ENCODE measurements around the gene PGM2L1. TPM values are rescaled to one million over a fixed set of nuclear protein-coding genes. Genes with fewer than 3 reads are reported as not detected.

The PGM2L1 gene
- total and polyA plus RNA-seq, 4 donors: 0.33 to 8.2 (median 1.2) TPM

- TF ChIP-seq RXRA (IDR thresholded peaks at IDR 0.05) (no peak), FOXA2 (IDR thresholded peaks at IDR 0.05) (no peak), EGR1 (IDR thresholded peaks at IDR 0.05; ENCODE audit: low read depth in 2 of 2) (no peak), TAF1 (conservative IDR thresholded peaks at IDR 0.05) (no peak), HNF4A (conservative IDR thresholded peaks at IDR 0.05) (no peak), JUND (IDR thresholded peaks at IDR 0.05) (no peak), FOXA1 (IDR thresholded peaks at IDR 0.05) (no peak), ZBTB33 (IDR thresholded peaks at IDR 0.05) (no peak), NR2F2 (IDR thresholded peaks at IDR 0.05) (no peak), YY1 (IDR thresholded peaks at IDR 0.05) (no peak), GABPA (IDR thresholded peaks at IDR 0.05 in 1 of 2, conservative IDR thresholded peaks at IDR 0.05 in 1 of 2) (no peak), MAX (IDR thresholded peaks at IDR 0.05) (no peak), RAD21 (IDR thresholded peaks at IDR 0.05) (no peak), SP1 (IDR thresholded peaks at IDR 0.05) (no peak), ATF3 (IDR thresholded peaks at IDR 0.05) (no peak), REST (IDR thresholded peaks at IDR 0.05) (no peak), CTCF (IDR thresholded peaks at IDR 0.05; ENCODE audit: low read depth, low read length, missing input control) (no peak)
- H3K9me3 ChIP-seq (ENCODE audit: control insufficient read depth in 4 of 4, low read length in 3 of 4): no peaks in the 10 kb centered on the region
- H3K36me3 ChIP-seq (ENCODE audit: control insufficient read depth in 4 of 4, insufficient read depth in 3 of 4, low read depth in 1 of 4, low read length in 3 of 4): no peaks in the 10 kb centered on the region
- H3K27ac ChIP-seq (ENCODE audit: low read depth in 1 of 2, low read length in 2 of 2): no peak overlapping the region
- no peaks in the 10 kb centered on the region for H3K4me1 ChIP-seq (ENCODE audit: control insufficient read depth in 4 of 4, insufficient read depth in 4 of 4, low read length in 3 of 4)
- H3K27me3 ChIP-seq (ENCODE audit: control insufficient read depth in 4 of 4, insufficient read depth in 4 of 4, low read length in 3 of 4): no peaks in the 10 kb centered on the region
- H3K9ac ChIP-seq (ENCODE audit: low read depth in 1 of 2, low read length in 2 of 2): no peak overlapping the region
- DNase-seq (ENCODE audit: low spot score): no peak
- WGBS: 90% methylated on average over 1 of the region's 1 CpG
- no peak overlapping the region for H3K4me3 ChIP-seq (ENCODE audit: low read depth in 1 of 3, low read length in 3 of 3)
Measured at GRCh38 chr11:74357449-74357848, 40.8 kb downstream of the PGM2L1 start.

GRCh38 chr11:74355626-74356025 lies 42.6 kb downstream of the PGM2L1 start:
- 81% methylated on average over 2 of the region's 2 CpGs for WGBS
- H3K4me1 ChIP-seq (ENCODE audit: control insufficient read depth in 4 of 4, insufficient read depth in 4 of 4, low read length in 3 of 4): no peaks in the 10 kb centered on the region
- DNase-seq (ENCODE audit: low spot score): no peak
- H3K36me3 ChIP-seq (ENCODE audit: control insufficient read depth in 4 of 4, insufficient read depth in 3 of 4, low read depth in 1 of 4, low read length in 3 of 4): no peaks in the 10 kb centered on the region
- H3K9me3 ChIP-seq (ENCODE audit: control insufficient read depth in 4 of 4, low read length in 3 of 4): no peaks in the 10 kb centered on the region
- H3K27me3 ChIP-seq (ENCODE audit: control insufficient read depth in 4 of 4, insufficient read depth in 4 of 4, low read length in 3 of 4): no peaks in the 10 kb centered on the region
- TF ChIP-seq RXRA (IDR thresholded peaks at IDR 0.05): no peak
- no peak for TF ChIP-seq HNF4G (IDR thresholded peaks at IDR 0.05)
- TF ChIP-seq EGR1 (IDR thresholded peaks at IDR 0.05; ENCODE audit: low read depth in 2 of 2): no peak
- TF ChIP-seq YY1 (IDR thresholded peaks at IDR 0.05): no peak
- TF ChIP-seq MAX (IDR thresholded peaks at IDR 0.05): no peak
- no peak overlapping the region for H3K9ac ChIP-seq (ENCODE audit: low read depth in 1 of 2, low read length in 2 of 2)
- no peak overlapping the region for H3K4me3 ChIP-seq (ENCODE audit: low read depth in 1 of 3, low read length in 3 of 3)
- H3K27ac ChIP-seq (ENCODE audit: low read depth in 1 of 2, low read length in 2 of 2): no peak overlapping the region

All from liver (tissue), 9 donors.